Stomach smooth muscle (tissue), 2 donors: Measurements from ENCODE around the gene SCAMP4.

Experiments used
- H3K27ac ChIP-seq: one replicate; pipeline ENCODE4 v1.7.0; 2013; ENCODE audit warnings: mild to moderate bottlenecking, low read length, inconsistent platforms
- H3K27me3 ChIP-seq, 2 donors: one replicate each; pipeline ENCODE4 v1.7.0; 2013; ENCODE audit warnings: low read length in 2 of 2; ENCODE audit not compliant: insufficient read depth in 2 of 2, control insufficient read depth in 1 of 2
- H3K36me3 ChIP-seq, 2 donors: one replicate each; pipeline ENCODE4 v1.7.0; 2013; ENCODE audit warnings: low read length in 2 of 2; ENCODE audit not compliant: control insufficient read depth in 2 of 2, insufficient read depth in 2 of 2
- H3K4me1 ChIP-seq: one replicate; pipeline ENCODE4 v1.7.0; 2013; ENCODE audit warnings: low read length; ENCODE audit not compliant: control insufficient read depth, insufficient read depth
- H3K4me3 ChIP-seq, 2 donors: one replicate each; pipeline ENCODE4 v1.7.0; 2013; ENCODE audit warnings: low read length in 2 of 2
- H3K9ac ChIP-seq, 2 donors: one replicate each; pipeline ENCODE4 v1.7.0; 2013; ENCODE audit warnings: low read length in 2 of 2, mild to moderate bottlenecking in 1 of 2
- H3K9me3 ChIP-seq, 2 donors: one replicate each; pipeline ENCODE4 v1.7.0; 2013; ENCODE audit warnings: low read length in 2 of 2; ENCODE audit not compliant: control insufficient read depth in 2 of 2
- donor health status: healthy.
- donor health status: Pancreatic carcinoma.

Gene SCAMP4

GRCh38 chr19:1953441-1954094 is 48.4 kb downstream of the SCAMP4 start:
- Histone ChIP-seq H3K36me3 (no peaks in the 10 kb centered on the region), H3K27me3 (no peaks in the 10 kb centered on the region), H3K4me1 (peaks cover 11% of the 10 kb centered on the region), H3K9me3 (no peaks in the 10 kb centered on the region), H3K27ac (no peak overlapping the region), H3K9ac (no peak overlapping the region), H3K4me3 (no peak overlapping the region)

- Histone ChIP-seq H3K27ac (no peak overlapping the region), H3K36me3 (no peaks in the 10 kb centered on the region), H3K9ac (no peak overlapping the region), H3K27me3 (no peaks in the 10 kb centered on the region), H3K4me1 (peaks cover 11% of the 10 kb centered on the region), H3K4me3 (no peak overlapping the region), H3K9me3 (no peaks in the 10 kb centered on the region)
Observed at GRCh38 chr19:1954532-1954933, 49.3 kb downstream of the SCAMP4 start.

- Histone ChIP-seq H3K27ac (no peak overlapping the region), H3K9ac (no peak overlapping the region), H3K27me3 (no peaks in the 10 kb centered on the region), H3K9me3 (no peaks in the 10 kb centered on the region), H3K4me3 (no peak overlapping the region), H3K36me3 (no peaks in the 10 kb centered on the region), H3K4me1 (peaks cover 11% of the 10 kb centered on the region)
Observed at GRCh38 chr19:1955171-1956121, 50.2 kb downstream of the SCAMP4 start.

- Histone ChIP-seq H3K27ac (no peak overlapping the region), H3K9me3 (no peaks in the 10 kb centered on the region), H3K4me1 (peaks cover 11% of the 10 kb centered on the region), H3K36me3 (no peaks in the 10 kb centered on the region), H3K4me3 (no peak overlapping the region), H3K27me3 (no peaks in the 10 kb centered on the region), H3K9ac (no peak overlapping the region)
Observed at GRCh38 chr19:1956122-1956494, 50.9 kb downstream of the SCAMP4 start.

- Histone ChIP-seq H3K9me3 (no peaks in the 10 kb centered on the region), H3K27ac (no peak overlapping the region), H3K27me3 (no peaks in the 10 kb centered on the region), H3K4me3 (no peak overlapping the region), H3K4me1 (peaks cover 11% of the 10 kb centered on the region), H3K9ac (no peak overlapping the region), H3K36me3 (no peaks in the 10 kb centered on the region)
Observed at GRCh38 chr19:1956868-1957492, 51.8 kb downstream of the SCAMP4 start.

GRCh38 chr19:1957562-1958248 is 52.5 kb downstream of the SCAMP4 start:
- Histone ChIP-seq H3K27ac (no peak overlapping the region), H3K9me3 (no peaks in the 10 kb centered on the region), H3K9ac (no peak overlapping the region), H3K36me3 (peaks cover 0 to under 1% of the 10 kb centered on the region in 2 donors), H3K4me1 (peaks cover 11% of the 10 kb centered on the region), H3K4me3 (no peak overlapping the region), H3K27me3 (no peaks in the 10 kb centered on the region)

GRCh38 chr19:1959928-1960589 is 54.9 kb downstream of the SCAMP4 start:
- Histone ChIP-seq H3K27me3 (no peaks in the 10 kb centered on the region), H3K4me3 (no peak overlapping the region), H3K4me1 (peaks cover 7% of the 10 kb centered on the region), H3K36me3 (peaks cover 0 to 2% of the 10 kb centered on the region in 2 donors), H3K9me3 (no peaks in the 10 kb centered on the region), H3K9ac (no peak overlapping the region), H3K27ac (no peak overlapping the region)

- H3K27me3 ChIP-seq, result no peaks in the 10 kb centered on the region
Observed at GRCh38 chr19:1961000-1961883, 56.0 kb downstream of the SCAMP4 start.

GRCh38 chr19:1962674-1963073 is 57.5 kb downstream of the SCAMP4 start:
- Histone ChIP-seq H3K27me3 (no peaks in the 10 kb centered on the region), H3K4me1 (no peaks in the 10 kb centered on the region), H3K27ac (no peak overlapping the region), H3K4me3 (no peak overlapping the region), H3K36me3 (peaks cover 0 to 4% of the 10 kb centered on the region in 2 donors), H3K9me3 (no peaks in the 10 kb centered on the region), H3K9ac (no peak overlapping the region)

More at GRCh38 chr19:1961000-1961883, 56.0 kb downstream of the SCAMP4 start:
- H3K27ac ChIP-seq, result no peak overlapping the region
- peaks cover 7% of the 10 kb centered on the region for H3K4me1 ChIP-seq
- no peaks in the 10 kb centered on the region for H3K9me3 ChIP-seq
- H3K9ac ChIP-seq, result no peak overlapping the region
- H3K4me3 ChIP-seq, result no peak overlapping the region
- peaks cover 0 to 4% of the 10 kb centered on the region in 2 donors for H3K36me3 ChIP-seq
